ENCODE data around the gene MS4A4E.
"Not testable (repeated sequence)": the region's sequence is repeated elsewhere in the genome, so short reads cannot be mapped to it uniquely, and the experiment has no call there.

The MS4A4E gene

DNA sequence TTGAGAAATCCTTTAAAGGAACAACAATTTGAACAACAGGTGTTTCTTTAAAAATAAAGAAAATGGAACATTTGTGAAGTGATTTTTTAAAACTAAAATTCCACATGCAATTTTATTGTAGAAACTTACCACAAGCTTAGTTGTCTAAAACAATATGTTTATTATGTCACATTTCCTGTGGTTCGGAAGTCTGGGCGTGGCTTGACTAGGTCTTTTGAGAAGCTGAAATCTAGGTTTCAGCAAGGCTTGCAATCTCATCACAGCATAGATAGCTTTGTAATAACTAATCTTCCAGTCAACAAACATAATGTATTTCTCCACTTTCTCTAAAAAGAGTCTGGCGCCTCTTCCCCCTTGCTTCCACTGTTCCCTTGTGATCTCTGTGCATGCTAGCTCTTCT lies 87.0 kb downstream of the MS4A4E start:
- TF ChIP-seq, protein P1, sequence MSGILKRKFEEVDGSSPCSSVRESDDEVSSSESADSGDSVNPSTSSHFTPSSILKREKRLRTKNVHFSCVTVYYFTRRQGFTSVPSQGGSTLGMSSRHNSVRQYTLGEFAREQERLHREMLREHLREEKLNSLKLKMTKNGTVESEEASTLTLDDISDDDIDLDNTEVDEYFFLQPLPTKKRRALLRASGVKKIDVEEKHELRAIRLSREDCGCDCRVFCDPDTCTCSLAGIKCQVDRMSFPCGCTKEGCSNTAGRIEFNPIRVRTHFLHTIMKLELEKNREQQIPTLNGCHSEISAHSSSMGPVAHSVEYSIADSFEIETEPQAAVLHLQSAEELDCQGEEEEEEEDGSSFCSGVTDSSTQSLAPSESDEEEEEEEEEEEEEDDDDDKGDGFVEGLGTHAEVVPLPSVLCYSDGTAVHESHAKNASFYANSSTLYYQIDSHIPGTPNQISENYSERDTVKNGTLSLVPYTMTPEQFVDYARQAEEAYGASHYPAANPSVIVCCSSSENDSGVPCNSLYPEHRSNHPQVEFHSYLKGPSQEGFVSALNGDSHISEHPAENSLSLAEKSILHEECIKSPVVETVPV (CRISPR knock-in tag; IDR thresholded peaks at IDR 0.05): no peak
- TF ChIP-seq, protein P2, sequence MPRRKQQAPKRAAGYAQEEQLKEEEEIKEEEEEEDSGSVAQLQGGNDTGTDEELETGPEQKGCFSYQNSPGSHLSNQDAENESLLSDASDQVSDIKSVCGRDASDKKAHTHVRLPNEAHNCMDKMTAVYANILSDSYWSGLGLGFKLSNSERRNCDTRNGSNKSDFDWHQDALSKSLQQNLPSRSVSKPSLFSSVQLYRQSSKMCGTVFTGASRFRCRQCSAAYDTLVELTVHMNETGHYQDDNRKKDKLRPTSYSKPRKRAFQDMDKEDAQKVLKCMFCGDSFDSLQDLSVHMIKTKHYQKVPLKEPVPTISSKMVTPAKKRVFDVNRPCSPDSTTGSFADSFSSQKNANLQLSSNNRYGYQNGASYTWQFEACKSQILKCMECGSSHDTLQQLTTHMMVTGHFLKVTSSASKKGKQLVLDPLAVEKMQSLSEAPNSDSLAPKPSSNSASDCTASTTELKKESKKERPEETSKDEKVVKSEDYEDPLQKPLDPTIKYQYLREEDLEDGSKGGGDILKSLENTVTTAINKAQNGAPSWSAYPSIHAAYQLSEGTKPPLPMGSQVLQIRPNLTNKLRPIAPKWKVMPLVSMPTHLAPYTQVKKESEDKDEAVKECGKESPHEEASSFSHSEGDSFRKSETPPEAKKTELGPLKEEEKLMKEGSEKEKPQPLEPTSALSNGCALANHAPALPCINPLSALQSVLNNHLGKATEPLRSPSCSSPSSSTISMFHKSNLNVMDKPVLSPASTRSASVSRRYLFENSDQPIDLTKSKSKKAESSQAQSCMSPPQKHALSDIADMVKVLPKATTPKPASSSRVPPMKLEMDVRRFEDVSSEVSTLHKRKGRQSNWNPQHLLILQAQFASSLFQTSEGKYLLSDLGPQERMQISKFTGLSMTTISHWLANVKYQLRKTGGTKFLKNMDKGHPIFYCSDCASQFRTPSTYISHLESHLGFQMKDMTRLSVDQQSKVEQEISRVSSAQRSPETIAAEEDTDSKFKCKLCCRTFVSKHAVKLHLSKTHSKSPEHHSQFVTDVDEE (CRISPR knock-in tag; IDR thresholded peaks at IDR 0.05): no peak
- TF ChIP-seq ISL1 (CRISPR knock-in tag; IDR thresholded peaks at IDR 0.05) (no peak), ZFP3 (CRISPR knock-in tag; IDR thresholded peaks at IDR 0.05) (no peak), ARNTL (CRISPR knock-in tag; IDR thresholded peaks at IDR 0.05; ENCODE audit: borderline replicate concordance, low read depth) (no peak), PPARA (CRISPR knock-in tag; IDR thresholded peaks at IDR 0.05; ENCODE audit: borderline replicate concordance) (no peak), OSR1 (CRISPR knock-in tag; IDR thresholded peaks at IDR 0.05) (no peak), TCF4 (CRISPR knock-in tag; IDR thresholded peaks at IDR 0.05; ENCODE audit: borderline replicate concordance) (no peak), TOX (CRISPR knock-in tag; IDR thresholded peaks at IDR 0.05; ENCODE audit: borderline replicate concordance) (no peak), GLIS3 (CRISPR knock-in tag; IDR thresholded peaks at IDR 0.05) (no peak), ZFP30 (CRISPR knock-in tag; IDR thresholded peaks at IDR 0.05) (no peak), ZNF565 (CRISPR knock-in tag; conservative IDR thresholded peaks at IDR 0.05; ENCODE audit: low read depth) (no peak), CSDC2 (CRISPR knock-in tag; IDR thresholded peaks at IDR 0.05) (no peak)
- TF ChIP-seq, protein P3, sequence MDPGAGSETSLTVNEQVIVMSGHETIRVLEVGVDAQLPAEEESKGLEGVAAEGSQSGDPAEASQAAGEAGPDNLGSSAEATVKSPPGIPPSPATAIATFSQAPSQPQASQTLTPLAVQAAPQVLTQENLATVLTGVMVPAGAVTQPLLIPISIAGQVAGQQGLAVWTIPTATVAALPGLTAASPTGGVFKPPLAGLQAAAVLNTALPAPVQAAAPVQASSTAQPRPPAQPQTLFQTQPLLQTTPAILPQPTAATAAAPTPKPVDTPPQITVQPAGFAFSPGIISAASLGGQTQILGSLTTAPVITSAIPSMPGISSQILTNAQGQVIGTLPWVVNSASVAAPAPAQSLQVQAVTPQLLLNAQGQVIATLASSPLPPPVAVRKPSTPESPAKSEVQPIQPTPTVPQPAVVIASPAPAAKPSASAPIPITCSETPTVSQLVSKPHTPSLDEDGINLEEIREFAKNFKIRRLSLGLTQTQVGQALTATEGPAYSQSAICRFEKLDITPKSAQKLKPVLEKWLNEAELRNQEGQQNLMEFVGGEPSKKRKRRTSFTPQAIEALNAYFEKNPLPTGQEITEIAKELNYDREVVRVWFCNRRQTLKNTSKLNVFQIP (CRISPR knock-in tag; IDR thresholded peaks at IDR 0.05; ENCODE audit: borderline replicate concordance, low read depth): no peak
- no peak for ATAC-seq

DNA sequence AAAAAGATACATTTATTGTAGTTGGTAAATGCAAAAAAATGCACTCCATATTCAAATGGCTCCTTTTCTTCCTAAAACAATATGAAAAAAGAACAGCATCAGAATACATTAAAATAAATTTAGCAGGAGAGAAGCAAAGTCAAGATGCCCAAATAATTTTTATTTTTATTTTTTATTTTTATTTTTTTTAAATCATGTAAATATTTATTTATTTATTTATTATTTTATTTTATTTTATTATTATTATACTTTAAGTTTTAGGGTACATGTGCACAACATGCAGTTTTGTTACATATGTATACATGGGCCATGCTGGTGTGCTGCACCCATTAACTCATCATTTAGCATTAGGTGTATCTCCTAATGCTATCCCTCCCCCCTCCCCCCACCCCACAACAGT lies 90.2 kb downstream of the MS4A4E start:
- not testable (repeated sequence) for ATAC-seq

DNA sequence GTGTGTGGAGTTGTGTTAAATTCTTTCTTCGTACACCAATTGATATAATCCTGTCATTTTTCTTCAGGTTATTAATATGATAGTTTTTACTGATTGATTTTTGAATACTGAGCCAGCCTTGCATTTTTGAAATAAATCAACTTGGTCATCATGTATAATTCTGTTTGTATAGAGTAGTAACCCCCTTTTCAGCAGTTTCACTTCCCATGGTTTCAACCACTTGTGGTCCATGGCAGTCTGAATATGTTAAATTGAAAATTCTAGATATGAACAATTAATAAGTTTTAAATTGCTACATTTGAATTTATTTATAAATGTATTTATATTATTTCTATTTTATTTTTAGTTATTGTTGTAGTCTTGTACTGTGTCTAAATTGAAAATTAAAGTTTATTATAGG lies 92.7 kb downstream of the MS4A4E start:
- TF ChIP-seq BACH2 (CRISPR knock-in tag; IDR thresholded peaks at IDR 0.05; ENCODE audit: borderline replicate concordance) (no peak), ESRRG (CRISPR knock-in tag; IDR thresholded peaks at IDR 0.05) (no peak), ARNTL (CRISPR knock-in tag; IDR thresholded peaks at IDR 0.05; ENCODE audit: borderline replicate concordance, low read depth) (no peak), OSR1 (CRISPR knock-in tag; IDR thresholded peaks at IDR 0.05) (no peak), ISL1 (CRISPR knock-in tag; IDR thresholded peaks at IDR 0.05) (no peak)
- TF ChIP-seq, protein P2 (CRISPR knock-in tag; IDR thresholded peaks at IDR 0.05): no peak
- TF ChIP-seq, protein P4, sequence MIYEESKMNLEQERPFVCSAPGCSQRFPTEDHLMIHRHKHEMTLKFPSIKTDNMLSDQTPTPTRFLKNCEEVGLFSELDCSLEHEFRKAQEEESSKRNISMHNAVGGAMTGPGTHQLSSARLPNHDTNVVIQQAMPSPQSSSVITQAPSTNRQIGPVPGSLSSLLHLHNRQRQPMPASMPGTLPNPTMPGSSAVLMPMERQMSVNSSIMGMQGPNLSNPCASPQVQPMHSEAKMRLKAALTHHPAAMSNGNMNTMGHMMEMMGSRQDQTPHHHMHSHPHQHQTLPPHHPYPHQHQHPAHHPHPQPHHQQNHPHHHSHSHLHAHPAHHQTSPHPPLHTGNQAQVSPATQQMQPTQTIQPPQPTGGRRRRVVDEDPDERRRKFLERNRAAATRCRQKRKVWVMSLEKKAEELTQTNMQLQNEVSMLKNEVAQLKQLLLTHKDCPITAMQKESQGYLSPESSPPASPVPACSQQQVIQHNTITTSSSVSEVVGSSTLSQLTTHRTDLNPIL (CRISPR knock-in tag; IDR thresholded peaks at IDR 0.05; ENCODE audit: low read depth): no peak
- TF ChIP-seq, protein P1 (CRISPR knock-in tag; IDR thresholded peaks at IDR 0.05): no peak
- ATAC-seq: no peak
